ENCODE measurements around the gene TMEM33.

Gene TMEM33

DNA sequence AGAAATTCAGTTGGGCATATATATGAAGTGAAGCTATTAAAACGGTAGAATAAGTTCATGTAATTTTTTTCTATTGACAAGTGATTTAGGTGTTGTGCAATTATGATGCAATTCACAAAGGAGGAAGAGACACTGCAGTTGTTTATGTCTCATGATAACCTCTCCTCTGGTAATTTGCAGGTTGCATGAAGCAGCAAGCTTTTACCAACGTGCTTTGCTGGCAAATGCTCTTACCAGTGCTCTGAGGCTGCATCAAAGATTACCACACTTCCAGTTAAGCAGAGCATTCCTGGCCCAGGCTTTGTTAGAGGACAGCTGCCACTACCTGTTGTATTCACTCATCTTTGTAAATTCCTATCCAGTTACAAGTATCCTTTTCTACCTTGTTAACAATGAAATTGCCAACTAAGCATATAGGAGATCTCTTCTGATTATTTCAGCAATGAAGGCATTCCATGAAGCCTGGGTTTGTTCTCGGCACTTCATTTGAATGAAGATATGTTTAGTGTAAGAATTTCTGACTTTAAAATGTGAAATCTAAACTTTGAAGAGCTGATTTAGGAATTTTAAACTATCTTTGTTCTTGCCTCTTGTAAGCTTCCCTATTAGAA lies 3.9 kb downstream of the TMEM33 start:
- DNase-seq (ENCODE audit: low spot score): no peak
- Histone ChIP-seq H3K27ac (no peak overlapping the region), H3K4me3 (no peak overlapping the region)
- TF ChIP-seq CTCF (IDR thresholded peaks at IDR 0.05): no peak

GRCh38 chr4:41940834-41941233 lies 5.6 kb downstream of the TMEM33 start:
- Histone ChIP-seq H3K27ac (no peak overlapping the region), H3K4me3 (no peak overlapping the region)
- TF ChIP-seq CTCF (IDR thresholded peaks at IDR 0.05): no peak
- no peak for DNase-seq (ENCODE audit: low spot score)

DNA sequence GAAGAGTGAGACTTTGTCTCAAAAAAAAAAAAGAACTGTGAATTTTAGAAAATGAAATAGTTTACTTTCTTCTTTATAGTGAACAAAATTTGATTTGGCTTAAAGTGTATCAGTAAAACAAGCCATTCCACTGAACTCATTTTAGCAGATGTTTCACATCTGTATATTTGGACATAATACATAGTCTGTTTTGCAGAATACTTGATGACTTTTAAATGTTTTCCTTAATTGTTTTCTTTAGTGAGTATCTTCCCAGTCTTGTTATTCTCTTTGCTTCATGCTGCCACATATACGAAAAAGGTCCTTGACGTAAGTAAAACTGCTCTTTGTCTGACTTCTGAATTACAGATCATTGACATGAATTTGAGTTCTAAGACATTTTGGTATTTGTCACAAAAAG lies 8.3 kb downstream of the TMEM33 start:
- TF ChIP-seq CTCF (IDR thresholded peaks at IDR 0.05): no peak
- Histone ChIP-seq H3K4me3 (no peak overlapping the region), H3K27ac (no peak overlapping the region)
- no peak for DNase-seq (ENCODE audit: low spot score)

DNA sequence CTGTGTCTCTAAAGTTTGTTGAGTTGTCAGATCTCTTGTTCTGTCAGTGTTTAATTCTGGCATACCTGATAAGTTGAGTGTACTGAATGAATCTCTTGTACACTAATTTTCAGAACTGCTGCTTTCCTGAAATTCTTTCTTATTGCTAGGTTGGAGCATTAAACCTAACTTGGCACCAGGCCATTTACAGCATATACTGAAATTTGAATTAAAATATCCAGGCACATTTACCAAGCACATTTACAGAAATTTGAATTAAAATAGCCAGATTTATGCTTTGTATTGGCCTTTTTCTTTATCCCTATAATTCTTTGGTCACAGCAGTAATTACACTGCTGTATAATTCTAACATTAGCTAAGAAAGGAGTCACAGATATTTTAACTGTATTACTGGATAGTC lies 8.9 kb downstream of the TMEM33 start:
- no peak overlapping the region for H3K4me3 ChIP-seq
- no peak for TF ChIP-seq CTCF (IDR thresholded peaks at IDR 0.05)
- no peak for DNase-seq (ENCODE audit: low spot score)
- H3K27ac ChIP-seq: no peak overlapping the region

- Histone ChIP-seq H3K27ac (no peak overlapping the region), H3K4me3 (no peak overlapping the region)
- DNase-seq (ENCODE audit: low spot score): no peak
- no peak for TF ChIP-seq CTCF (IDR thresholded peaks at IDR 0.05)
These were observed 14.3 kb downstream of the TMEM33 start for GRCh38 chr4:41949531-41949930.

DNA sequence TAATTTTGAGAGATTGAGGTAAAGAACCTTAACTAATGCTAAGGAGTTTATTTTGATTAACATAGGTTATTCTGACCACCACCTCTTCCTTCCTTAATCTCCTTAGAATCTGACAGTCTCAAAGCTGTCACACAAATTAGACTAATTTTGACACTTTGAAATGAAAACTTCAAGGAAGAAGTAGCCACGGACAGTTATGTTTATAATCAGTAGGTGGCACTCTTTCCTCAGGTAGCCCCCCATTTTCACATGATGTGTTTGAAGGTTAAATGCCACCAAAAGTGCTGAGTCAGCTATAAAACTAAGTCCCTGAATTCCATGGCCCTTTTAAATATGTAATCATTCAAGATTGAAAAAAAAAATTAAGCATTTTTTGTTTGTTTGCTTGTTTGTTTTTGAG lies 22.4 kb downstream of the TMEM33 start:
- no peak for DNase-seq (ENCODE audit: low spot score)
- TF ChIP-seq CTCF (IDR thresholded peaks at IDR 0.05): no peak
- H3K4me3 ChIP-seq: no peak overlapping the region
- H3K27ac ChIP-seq: no peak overlapping the region

DNA sequence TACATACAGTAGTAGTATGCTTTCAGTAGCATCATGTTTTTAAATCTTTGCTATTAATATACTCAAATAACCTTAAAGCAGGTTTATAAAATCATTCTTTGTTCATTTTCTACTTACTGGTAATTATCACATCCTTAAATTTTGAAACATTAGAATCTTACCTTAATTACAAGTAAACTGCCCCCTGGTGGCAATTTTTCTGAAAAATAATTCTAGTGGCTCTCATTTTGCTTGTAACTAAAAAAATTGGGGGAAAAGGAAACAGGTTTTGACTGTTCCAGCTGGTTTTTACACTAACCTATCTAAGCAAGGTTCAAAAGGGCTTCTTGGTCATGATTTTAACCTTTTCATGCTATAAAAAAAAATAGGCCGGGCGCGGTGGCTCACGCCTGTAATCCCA lies 27.9 kb downstream of the TMEM33 start:
- H3K4me3 ChIP-seq: no peak overlapping the region
- no peak for TF ChIP-seq CTCF (IDR thresholded peaks at IDR 0.05)
- no peak for DNase-seq (ENCODE audit: low spot score)
- no peak overlapping the region for H3K27ac ChIP-seq

Data from coronary artery (tissue), 2 donors.